GM23248 (cell line): Measurements from ENCODE around the gene AGXT2. TPM values are rescaled to one million over a fixed set of nuclear protein-coding genes. Genes with fewer than 3 reads are reported as not detected.

Experiments used
- DNase-seq: peaks from one replicate; pipeline ENCODE4 v3.0.0-alpha.2; 2015
- H2AFZ ChIP-seq: fragments of 200-600 bp; sonication (generic); 2 replicates; pipeline ENCODE4 v1.6.1; 2016; ENCODE audit warnings: antibody characterized with exemption
- H3F3A ChIP-seq: fragments of 200-600 bp; sonication (generic); 2 replicates; pipeline ENCODE4 v1.6.1; 2016; ENCODE audit warnings: mild to moderate bottlenecking, antibody characterized with exemption, mixed run types; ENCODE audit not compliant: insufficient read depth
- H3K27ac ChIP-seq: fragments of 200-600 bp; sonication (generic); 2 replicates; pipeline ENCODE4 v1.5.1; 2016; ENCODE audit warnings: mild to moderate bottlenecking
- H3K27me3 ChIP-seq: fragments of 200-600 bp; sonication (generic); replicated peaks from 2 replicates; pipeline ENCODE4 v1.6.1; 2016; ENCODE audit warnings: mild to moderate bottlenecking; ENCODE audit not compliant: insufficient read depth
- H3K36me3 ChIP-seq: fragments of 200-600 bp; sonication (generic); 2 replicates; pipeline ENCODE4 v1.6.1; 2016; ENCODE audit warnings: low read depth, mild to moderate bottlenecking
- H3K4me1 ChIP-seq: fragments of 200-600 bp; sonication (generic); 2 replicates; pipeline ENCODE4 v1.6.1; 2016; ENCODE audit warnings: mild to moderate bottlenecking; ENCODE audit not compliant: insufficient read depth
- H3K4me2 ChIP-seq: fragments of 200-600 bp; sonication (generic); one replicate; pipeline ENCODE4 v1.6.1; 2016; ENCODE audit warnings: mild to moderate bottlenecking; ENCODE audit not compliant: unreplicated experiment
- H3K4me3 ChIP-seq: fragments of 200-600 bp; sonication (generic); 2 replicates; pipeline ENCODE4 v1.5.1; 2016; ENCODE audit warnings: mild to moderate bottlenecking
- H3K79me2 ChIP-seq: fragments of 200-600 bp; sonication (generic); 2 replicates; pipeline ENCODE4 v1.6.1; 2016; ENCODE audit warnings: mild to moderate bottlenecking; ENCODE audit not compliant: insufficient read depth
- H3K9ac ChIP-seq: fragments of 200-600 bp; sonication (generic); 2 replicates; pipeline ENCODE4 v1.6.1; 2016; ENCODE audit warnings: mild to moderate bottlenecking
- H3K9me2 ChIP-seq: fragments of 200-600 bp; sonication (generic); 2 replicates; pipeline ENCODE4 v1.6.1; 2016; ENCODE audit warnings: mixed run types, mild to moderate bottlenecking, moderate library complexity; ENCODE audit not compliant: insufficient read depth
- H3K9me3 ChIP-seq: fragments of 200-600 bp; sonication (generic); one replicate; pipeline ENCODE4 v1.6.1; 2017; ENCODE audit warnings: low read depth
- H4K20me1 ChIP-seq: fragments of 200-600 bp; sonication (generic); 2 replicates; pipeline ENCODE4 v1.6.0; 2016; ENCODE audit not compliant: insufficient read depth
- EZH2 ChIP-seq: fragments of 200-600 bp; sonication (generic); IDR thresholded peaks from 2 replicates; pipeline ENCODE4 v1.6.1; 2018; ENCODE audit warnings: antibody characterized with exemption, mild to moderate bottlenecking; ENCODE audit not compliant: insufficient read depth, poor library complexity, severe bottlenecking
- EZH2phosphoT487 ChIP-seq: fragments of 200-600 bp; sonication (generic); IDR thresholded peaks from 2 replicates; pipeline ENCODE4 v1.6.1; 2018; ENCODE audit warnings: antibody characterized with exemption, moderate library complexity, mild to moderate bottlenecking, low read depth; ENCODE audit not compliant: insufficient read depth
- WGBS, 2 experiments: methylation state at CpG; one replicate each; pipeline ENCODE4 v1.1.6; 2015 to 2017; ENCODE audit warnings: low lambda C conversion rate in 2 of 2, low coverage in 1 of 2; ENCODE audit errors: missing lambda C conversion rate in 2 of 2; 5-methylcytosine and 5-hydroxymethylcytosine counted together
- in situ Hi-C: fragments of 300-500 bp; cut with MboI; formaldehyde crosslinking; loops from 2 replicates; pipeline ENCODE4 v1.15.0; 2020
- polyA plus RNA-seq: library from polyadenylated mRNA; unstranded; fragments of >200 nt; fragmentation: Nextera tagmentation; extraction: Ambion mirVana; gene quantifications from 2 replicates; pipeline ENCODE4 v1.2.1, GENCODE V29; 2016
- total RNA-seq: library from RNA; depleted of rRNA; stranded (reverse); fragments of >200 nt; shearing (Covaris generic); gene quantifications from 2 replicates; pipeline ENCODE4 v1.2.3, GENCODE V29; 2014

Gene AGXT2
- total and polyA plus RNA-seq, 2 experiments from 2014 or later: not detected

- Histone ChIP-seq H3K27ac (no peak overlapping the region), H3K79me2 (no peaks in the 10 kb centered on the region), H3K9ac (no peak overlapping the region), H3K4me3 (no peak overlapping the region), H2AFZ (no peak overlapping the region), H3K9me2 (no peaks in the 10 kb centered on the region), H3K36me3 (no peaks in the 10 kb centered on the region), H3K9me3 (no peaks in the 10 kb centered on the region), H3K27me3 (no peaks in the 10 kb centered on the region), H3K4me2 (no peak overlapping the region), H3K4me1 (peaks cover 9% of the 10 kb centered on the region), H3F3A (peaks cover 3% of the 10 kb centered on the region; the same call in 1 of the 2 replicates), H4K20me1 (no peaks in the 10 kb centered on the region)
- 49 to 51% methylated on average over 10 of the region's 10 CpGs for WGBS, 2 experiments
- TF ChIP-seq EZH2phosphoT487: no peak
- no peak for DNase-seq
- in situ Hi-C loops: no loop called here
Observed at GRCh38 chr5:35024911-35025510, 22.7 kb downstream of the AGXT2 start.

- H4K20me1 ChIP-seq: no peaks in the 10 kb centered on the region
- H3K4me2 ChIP-seq: no peak overlapping the region
- no peak overlapping the region for H2AFZ ChIP-seq
- H3F3A ChIP-seq: no peaks in the 10 kb centered on the region
- no peaks in the 10 kb centered on the region for H3K9me3 ChIP-seq
- H3K4me3 ChIP-seq: no peak overlapping the region
- H3K9ac ChIP-seq: no peak overlapping the region
- H3K79me2 ChIP-seq: no peaks in the 10 kb centered on the region
- 60 to 68% methylated on average over 7 of the region's 7 CpGs for WGBS, 2 experiments
- no peaks in the 10 kb centered on the region for H3K4me1 ChIP-seq
- TF ChIP-seq EZH2phosphoT487: no peak
- TF ChIP-seq EZH2: no peak
- in situ Hi-C loops: no loop called here
- H3K9me2 ChIP-seq: no peaks in the 10 kb centered on the region
- DNase-seq: no peak
- no peaks in the 10 kb centered on the region for H3K36me3 ChIP-seq
- H3K27ac ChIP-seq: no peak overlapping the region
- H3K27me3 ChIP-seq: no peaks in the 10 kb centered on the region
Observed at GRCh38 chr5:35023391-35024178, 24.2 kb downstream of the AGXT2 start.

GRCh38 chr5:35016174-35017051 is 31.3 kb downstream of the AGXT2 start:
- Histone ChIP-seq H3K27me3 (no peaks in the 10 kb centered on the region), H3K9ac (no peak overlapping the region), H3K27ac (no peak overlapping the region), H2AFZ (no peak overlapping the region), H3K9me2 (no peaks in the 10 kb centered on the region), H3K4me3 (no peak overlapping the region), H3K9me3 (no peaks in the 10 kb centered on the region), H4K20me1 (no peaks in the 10 kb centered on the region), H3K36me3 (no peaks in the 10 kb centered on the region), H3K4me2 (no peak overlapping the region), H3K4me1 (no peaks in the 10 kb centered on the region), H3F3A (no peaks in the 10 kb centered on the region), H3K79me2 (no peaks in the 10 kb centered on the region)
- in situ Hi-C loops: no loop called here
- no peak for TF ChIP-seq EZH2
- TF ChIP-seq EZH2phosphoT487: no peak
- WGBS, 2 experiments: 50 to 62% methylated on average over 4 of the region's 4 CpGs
- no peak for DNase-seq

- Histone ChIP-seq H3K36me3 (no peaks in the 10 kb centered on the region), H3K9me2 (no peaks in the 10 kb centered on the region), H3K27ac (no peak overlapping the region), H3K9me3 (no peaks in the 10 kb centered on the region), H3K4me2 (no peak overlapping the region), H3K4me3 (no peak overlapping the region), H3K4me1 (no peaks in the 10 kb centered on the region), H3K27me3 (no peaks in the 10 kb centered on the region), H3K9ac (no peak overlapping the region), H2AFZ (no peak overlapping the region), H3K79me2 (no peaks in the 10 kb centered on the region), H3F3A (no peaks in the 10 kb centered on the region), H4K20me1 (no peaks in the 10 kb centered on the region)
- in situ Hi-C loops: no loop called here
- 76% methylated on average over 4 of the region's 4 CpGs for WGBS, 2 experiments
- TF ChIP-seq EZH2 (no peak), EZH2phosphoT487 (no peak)
- no peak for DNase-seq
Observed at GRCh38 chr5:35015063-35015462, 32.7 kb downstream of the AGXT2 start.
